Stimulated activated CD8-positive, alpha-beta memory T cell treated with anti-CD3 and anti-CD28 coated beads, Interleukin-12 subunit alpha, Interleukin-12 subunit beta, amount 100 ng/mL, for 24 hours (primary cell): ENCODE results near the gene TERT.
"Not testable (repeated sequence)": the region's sequence is repeated elsewhere in the genome, so short reads cannot be mapped to it uniquely, and the experiment has no call there.

ENCODE experiments used
- DNase-seq: peaks from one replicate; pipeline ENCODE4 v3.0.0-alpha.2; 2020; ENCODE audit errors: extremely low read depth

TERT gene

DNA sequence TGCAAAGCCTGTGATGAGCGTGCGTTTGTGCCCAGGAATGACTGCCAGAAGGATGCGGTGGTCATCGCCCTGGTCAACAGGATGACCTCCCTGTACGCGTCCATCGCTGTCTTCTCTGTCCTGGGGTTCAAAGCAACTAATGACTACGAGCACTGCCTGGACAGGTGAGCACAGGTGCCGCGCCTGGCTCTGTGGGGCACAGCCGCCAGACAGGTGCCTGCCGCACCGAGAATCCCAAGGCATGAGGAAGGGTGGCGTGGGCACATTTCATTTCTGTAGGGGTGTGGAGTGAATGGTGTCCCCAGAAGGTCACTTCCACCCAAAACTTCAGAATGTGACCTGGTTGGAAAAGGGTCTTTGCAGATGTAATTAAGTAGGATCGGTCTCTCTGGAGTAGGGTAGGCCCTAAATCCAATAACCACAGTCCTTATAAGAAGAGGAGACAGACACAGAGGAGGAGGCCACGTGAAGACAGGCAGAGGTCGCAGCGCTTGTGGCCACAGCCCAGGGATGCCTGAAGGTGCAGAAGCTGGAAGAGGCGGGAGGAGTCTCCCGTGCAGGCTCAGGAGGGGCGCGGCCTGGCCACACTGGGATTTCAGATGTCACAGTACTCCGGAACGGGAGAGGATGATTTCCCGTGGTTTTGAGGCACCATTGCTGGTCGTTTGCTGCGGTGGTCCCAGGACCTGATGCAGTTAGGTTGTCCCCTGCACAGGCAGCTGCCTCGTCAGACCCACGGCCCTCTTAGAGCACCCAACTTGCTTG lies 54.2 kb downstream of the TERT start:
- no peak for DNase-seq

DNA sequence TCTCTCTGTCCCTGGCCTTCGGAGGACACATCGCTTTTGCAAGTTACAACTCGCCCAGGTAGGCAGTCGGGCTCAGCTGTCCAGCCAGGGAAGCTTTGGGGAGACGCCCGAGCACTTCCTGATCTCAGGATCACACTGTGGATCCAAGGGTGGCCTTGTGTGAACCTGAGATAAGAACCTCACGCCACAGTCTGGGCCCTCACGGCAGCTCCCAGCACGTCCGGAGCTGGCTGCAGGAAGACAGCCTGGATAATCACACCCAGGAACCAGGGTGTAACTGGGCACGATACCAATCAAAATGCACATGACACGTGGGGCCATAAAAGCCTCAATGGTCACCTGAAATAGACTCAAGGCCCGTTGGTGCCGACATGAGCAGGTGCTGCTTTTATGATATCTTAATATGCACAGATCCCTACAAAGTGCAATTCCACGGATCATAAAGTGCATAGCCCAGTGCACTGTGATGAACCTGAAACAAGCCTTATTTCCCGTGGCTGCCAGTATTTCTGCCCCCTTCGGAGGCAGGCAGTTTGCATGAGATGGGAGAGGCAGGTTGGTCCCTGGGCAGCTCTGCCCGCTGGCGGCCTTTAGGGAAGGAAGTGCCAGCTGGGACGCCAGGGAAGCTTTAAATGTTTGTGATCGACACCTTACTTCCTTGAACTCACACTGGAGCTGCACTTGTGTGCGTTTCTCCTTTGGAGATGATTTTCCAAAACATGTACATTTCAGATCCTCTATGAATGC lies 55.2 kb downstream of the TERT start:
- no peak for DNase-seq

DNA sequence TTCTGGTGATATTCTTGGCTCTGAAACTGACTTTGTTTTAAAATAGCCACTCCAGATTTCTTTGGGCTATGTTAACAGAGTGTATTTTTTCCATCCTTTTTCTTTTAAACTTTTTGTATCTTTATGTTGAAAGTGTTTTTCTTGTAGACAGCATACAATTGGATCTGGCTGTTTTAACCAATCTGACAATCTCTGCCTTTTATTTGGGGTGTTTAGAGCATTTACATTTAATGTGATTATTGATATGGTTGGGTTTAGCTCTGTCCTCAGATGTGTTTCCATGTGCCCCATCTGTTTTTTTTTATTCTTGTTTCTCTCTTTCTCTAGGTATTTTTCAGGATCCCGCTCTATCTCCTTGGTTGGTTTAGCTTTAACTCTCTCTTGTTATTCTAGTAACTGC lies 59.0 kb downstream of the TERT start:
- DNase-seq = no peak

DNA sequence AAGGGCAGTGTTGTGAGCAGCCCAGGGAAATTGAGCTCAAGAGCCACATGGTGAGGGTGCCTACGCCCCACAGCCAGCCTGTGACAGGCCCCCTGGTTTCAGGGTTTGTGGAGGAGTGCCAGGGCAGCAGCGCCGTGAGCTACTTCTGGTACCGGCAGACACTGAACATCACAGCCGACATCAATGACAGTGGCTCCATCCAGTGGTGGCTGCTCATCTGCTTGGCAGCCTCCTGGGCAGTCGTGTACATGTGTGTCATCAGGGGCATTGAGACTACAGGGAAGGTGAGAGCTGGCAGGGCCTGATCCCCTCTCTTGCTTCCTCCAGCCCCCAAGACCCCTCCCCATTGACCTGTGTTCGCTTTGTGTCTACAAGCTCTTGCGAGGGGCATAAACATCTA lies 59.5 kb downstream of the TERT start:
- no peak for DNase-seq

DNA sequence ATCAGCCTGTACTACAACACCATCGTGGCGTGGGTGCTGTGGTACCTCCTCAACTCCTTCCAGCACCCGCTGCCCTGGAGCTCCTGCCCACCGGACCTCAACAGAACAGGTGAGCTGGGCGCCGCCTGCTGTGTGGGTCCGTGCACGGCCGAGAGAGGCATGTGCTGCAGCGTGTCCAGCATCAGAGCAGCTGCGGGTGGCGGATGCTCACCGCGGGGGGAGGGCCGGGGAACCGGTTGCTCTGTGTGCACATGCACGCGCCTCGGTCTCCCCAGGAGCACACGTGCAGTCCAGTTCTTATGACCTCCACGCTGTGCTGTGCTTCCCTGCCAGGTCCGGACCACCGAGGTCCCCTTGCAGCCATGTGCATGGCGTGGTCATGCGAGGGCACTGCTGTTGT lies 62.1 kb downstream of the TERT start:
- no peak for DNase-seq

DNA sequence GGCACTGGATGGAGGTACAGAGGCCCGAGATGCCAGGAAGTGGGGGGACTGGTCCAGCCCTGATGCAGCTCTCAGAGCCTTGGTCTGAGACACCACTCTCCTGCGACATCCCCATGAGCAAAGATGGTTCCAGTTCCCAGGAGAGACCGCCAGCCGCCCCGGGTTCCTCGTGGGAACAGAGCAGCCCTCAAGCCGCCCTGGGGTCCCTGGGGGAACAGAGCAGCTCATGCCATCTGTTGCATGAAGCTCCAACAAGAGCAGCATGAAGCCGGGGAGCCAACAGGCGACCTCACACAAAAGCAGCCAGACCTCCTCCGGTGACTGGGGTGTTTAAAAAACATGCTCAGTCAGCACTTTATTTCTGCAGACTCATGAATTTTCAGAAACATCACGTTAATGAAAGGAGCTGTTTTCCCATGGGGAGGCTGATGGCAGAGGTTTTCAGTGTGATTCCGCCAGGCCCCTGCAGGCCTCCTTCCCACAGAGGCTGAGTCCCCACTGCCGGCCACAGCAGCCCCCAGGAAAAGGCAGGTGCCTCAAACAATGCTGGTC lies 63.4 kb downstream of the TERT start:
- DNase-seq = no peak

DNA sequence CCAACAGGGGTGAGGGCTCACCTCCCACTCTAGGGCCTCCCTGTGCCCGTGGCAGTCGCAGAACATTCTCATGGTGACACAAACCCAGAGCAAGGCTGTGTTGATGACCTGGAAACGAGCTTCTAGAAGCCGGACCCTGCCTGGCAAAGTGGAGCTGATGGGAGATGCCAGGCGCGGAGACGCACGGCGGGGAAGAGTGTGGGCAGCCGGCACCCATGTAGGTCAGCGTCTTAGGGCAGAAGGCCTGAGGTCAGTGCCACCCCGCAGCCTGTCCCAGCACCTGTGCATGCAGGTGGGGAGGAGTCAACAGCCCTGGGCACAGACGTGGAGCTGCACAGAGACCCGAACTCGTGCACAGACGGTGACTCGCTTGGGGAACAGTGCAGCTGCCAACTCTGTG lies 64.3 kb downstream of the TERT start:
- no peak for DNase-seq

DNA sequence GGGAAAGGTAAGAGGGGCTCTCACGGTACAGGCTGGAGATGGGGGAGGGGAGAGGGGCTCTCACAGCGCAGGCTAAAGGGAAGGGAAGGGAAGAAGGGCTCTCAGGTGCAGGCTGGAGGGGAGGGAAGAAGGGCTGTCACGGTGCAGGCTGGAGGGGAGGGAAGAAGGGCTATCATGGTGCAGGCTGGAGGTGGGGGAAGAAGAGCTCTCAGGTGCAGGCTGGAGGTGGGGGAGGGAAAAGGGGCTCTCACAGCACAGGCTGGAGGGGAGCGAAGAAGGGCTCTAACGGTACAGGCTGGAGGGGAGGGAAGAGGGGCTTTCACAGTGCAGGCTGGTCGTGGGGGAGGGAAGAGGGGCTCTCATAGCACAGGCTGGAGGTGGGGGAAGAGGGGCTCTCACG lies 65.0 kb downstream of the TERT start:
- DNase-seq = no peak

DNA sequence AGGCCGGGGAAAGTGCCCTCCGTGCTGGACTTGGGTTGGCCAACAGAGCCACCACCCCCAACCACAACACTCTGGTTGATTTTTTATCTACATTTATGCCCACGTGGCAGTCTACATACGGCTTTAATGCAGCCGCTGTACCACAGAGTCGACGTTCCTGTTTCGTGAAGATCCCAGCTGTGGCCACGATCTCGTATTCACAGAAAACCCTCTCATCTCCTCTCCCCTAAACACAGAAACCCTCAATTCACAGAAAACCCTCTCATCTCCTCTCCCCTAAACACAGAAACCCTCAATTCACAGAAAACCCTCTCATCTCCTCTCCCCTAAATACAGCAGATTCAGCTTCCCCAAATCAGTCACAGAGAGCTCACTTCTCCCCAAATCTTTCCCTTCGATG lies 65.8 kb downstream of the TERT start:
- DNase-seq = not testable (repeated sequence)

DNA sequence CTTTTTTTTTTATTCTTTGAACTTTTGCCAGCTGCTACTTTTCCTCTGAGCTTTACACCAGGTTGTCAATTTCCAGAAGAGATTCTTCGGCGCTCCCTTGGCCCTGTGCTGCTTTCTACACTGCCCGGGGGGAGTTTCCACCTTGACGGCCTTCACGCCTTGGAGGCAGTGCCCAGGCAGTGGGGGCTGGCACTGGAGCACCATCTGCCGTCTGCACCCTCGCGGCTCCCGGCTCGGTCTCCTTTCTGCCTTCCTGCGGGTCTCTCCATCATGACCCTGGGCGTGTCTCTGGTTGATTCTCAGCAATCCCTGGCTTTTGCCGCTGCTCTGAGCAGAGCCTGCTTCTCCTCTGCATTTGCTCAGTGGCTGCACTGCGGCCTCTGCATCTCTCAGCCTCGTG lies 66.7 kb downstream of the TERT start:
- no peak for DNase-seq

DNA sequence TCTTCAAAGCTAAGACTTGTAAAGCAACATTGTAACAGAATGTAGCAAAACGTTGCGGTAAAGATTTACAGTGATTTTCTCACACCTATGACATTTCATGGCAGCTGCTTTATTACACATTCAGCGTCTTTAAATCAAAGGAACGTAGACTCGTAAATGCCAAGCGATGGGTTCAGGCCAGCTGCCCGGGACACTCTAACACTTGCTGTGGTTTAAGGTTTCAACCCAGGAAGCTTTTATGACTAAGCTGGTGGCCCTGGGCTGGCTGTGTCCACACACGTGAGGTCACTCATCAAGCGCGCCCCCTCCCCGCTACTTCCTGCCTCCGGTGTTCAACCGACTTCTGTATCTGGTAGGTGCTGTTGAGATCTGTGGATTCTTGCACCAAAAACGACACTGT lies 67.2 kb downstream of the TERT start:
- no peak for DNase-seq

DNA sequence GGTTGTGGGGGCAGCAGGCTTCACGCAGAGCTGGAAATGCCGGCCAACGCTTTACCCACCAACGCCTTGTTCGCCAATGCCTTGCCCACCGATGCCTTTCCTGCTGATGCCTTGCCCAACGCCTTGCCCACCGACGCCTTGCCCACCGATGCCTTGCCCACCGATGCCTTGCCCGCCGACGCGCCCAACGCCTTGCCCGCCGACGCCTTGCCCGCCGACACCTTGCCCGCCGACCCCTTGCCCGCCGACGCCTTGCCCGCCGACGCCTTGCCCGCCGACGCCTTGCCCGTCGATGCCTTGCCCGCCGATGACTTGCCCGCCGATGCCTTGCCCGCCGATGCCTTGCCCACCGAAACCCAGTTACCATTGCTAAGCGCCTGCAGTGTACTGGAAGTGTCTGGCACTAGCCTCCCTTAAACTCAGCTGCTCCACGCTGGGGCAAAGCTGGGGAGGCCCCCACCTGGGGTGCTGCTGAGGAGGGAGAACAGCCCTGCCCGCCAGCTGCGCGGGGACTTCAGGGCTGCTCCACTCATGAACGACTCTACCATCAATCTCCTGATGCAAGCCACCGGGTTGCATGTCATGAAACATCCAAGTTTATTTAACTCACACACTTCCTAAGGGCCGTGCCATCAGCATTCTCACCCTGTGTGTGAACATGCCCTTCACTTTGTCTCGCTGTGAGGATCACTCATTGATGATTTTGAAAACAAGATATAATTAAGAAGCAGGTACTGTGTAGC lies 67.9 kb downstream of the TERT start:
- DNase-seq = no peak

DNA sequence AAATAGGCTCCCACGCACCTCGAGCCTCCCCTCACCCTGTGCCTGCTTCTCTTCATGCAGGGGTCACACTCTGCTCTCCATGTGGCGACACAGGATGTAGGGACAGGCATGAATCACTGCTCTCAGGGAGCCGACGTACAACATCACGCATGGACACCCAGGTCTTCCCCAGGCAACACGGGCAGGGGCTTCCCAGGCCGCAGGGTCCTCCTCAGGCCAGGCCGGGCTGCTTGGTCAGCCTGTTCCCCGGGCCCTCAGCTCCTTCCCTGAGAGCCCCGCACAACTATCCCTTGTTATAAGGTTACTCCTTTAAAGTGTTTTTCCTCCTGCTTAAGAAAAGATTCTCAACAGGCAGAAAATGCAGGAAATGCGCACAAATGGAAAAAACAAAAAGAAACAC lies 68.6 kb downstream of the TERT start:
- no peak for DNase-seq

DNA sequence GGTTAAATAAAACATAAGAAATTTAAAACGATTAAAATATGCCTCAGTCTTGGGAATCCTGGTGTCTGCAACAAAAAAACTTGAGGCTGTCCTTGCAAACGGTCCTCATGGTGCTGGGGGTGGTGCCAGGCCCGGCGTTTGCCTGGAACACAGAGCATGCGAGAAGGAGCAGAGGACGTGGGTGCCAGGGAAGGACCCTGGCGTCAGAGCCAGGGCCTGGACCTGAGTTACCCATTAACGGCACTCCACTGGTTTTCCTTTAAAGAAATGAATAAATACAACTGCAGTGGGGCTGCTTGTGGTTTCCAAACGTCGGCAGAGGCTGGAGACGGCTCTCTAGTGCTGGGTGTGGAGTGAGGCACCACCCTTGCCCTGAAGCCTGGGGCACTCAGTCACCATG lies 69.8 kb downstream of the TERT start, which contains the start of gene SLC6A18:
Gene SLC6A18 (plus strand): TSS at position 301 of the 400 bp plus-strand sequence. CDS start 97 bp downstream, at position 398.
- no peak for DNase-seq

DNA sequence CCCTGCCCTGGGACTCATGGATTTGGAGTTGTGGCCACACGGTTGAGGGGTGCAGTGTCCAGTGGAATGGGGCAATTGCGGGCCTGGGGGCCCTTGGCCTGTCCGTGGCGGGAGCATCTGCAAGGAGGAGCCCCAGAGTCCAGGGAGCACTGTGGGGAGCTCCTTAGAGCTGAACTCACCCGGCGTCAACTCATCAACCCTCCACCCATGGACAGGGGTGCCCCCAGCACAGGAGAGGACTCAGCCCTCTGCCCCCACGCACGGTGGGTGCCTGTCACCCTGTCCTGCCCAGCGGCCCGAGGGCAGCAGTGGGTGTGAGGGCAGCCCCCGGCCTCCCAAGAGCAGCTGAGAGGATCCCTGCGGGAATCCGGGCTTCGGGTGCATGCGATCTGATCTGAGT lies 70.2 kb downstream of the TERT start:
- DNase-seq = no peak

DNA sequence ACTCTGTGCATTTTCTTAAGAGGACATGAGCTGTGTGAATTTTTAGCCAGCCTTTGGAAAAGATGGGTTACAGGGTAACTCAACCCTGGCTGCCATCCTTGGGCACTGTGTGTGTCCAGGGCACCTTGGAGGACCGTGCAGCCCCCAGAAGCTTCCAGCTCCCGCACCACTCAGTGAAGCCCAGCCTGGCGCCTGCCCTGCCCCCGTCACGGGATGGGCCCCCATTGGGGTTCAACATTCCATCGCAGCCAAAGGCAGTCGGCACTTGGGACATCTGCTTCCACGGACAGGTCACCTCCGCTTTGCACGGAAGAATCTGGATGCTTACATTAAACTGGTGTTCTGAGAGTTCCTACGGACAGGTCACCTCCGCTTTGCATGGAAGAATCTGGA lies 71.6 kb downstream of the TERT start:
- no peak for DNase-seq

DNA sequence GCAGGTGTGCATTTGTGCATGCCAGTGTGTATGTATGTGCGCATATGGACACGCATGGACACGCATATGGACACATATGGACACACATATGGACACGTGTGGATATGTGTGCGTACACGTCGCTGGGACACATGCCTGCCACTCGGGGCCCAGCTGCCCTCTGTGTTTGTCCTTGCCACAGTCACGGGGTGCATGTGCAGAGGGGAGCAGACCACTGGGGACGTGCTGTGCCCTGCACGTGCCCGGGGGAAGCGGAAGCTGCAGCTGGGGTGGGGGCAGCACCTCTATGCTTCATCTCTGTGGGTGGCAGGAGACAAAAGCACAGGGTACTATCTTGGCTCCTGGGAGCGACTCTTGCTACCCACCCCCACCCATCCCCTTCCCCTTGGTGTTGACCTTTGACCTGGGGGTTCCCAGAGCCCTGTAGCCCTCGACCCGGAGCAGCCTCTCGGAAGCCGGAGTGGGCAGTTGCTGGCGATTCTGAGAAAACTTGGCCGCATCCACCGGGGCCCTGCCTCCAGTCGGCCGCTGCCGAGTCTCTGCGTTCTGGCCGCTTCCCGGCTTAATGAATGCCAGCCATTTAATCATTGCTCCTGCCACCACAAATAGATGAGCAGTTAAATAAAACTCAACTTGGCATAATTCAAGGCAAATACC lies 72.1 kb downstream of the TERT start:
- DNase-seq = no peak

DNA sequence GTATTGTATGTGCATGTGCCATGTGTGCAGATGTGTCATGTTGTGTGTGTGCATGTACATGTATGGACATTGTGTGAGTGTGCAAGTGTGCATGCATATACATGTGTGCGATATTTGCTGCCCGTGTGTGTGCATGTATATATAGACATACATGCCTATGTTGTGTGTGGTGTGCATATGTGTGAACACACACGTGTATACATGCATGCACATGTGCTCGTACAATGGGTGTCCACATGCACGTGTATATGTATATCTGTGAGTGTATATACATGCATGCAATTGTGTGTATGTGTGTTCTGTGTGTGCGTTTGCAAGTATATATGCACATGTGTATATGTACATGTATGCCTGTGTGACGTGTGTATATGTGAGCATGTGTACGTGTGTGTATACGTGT lies 72.7 kb downstream of the TERT start:
- no peak for DNase-seq

DNA sequence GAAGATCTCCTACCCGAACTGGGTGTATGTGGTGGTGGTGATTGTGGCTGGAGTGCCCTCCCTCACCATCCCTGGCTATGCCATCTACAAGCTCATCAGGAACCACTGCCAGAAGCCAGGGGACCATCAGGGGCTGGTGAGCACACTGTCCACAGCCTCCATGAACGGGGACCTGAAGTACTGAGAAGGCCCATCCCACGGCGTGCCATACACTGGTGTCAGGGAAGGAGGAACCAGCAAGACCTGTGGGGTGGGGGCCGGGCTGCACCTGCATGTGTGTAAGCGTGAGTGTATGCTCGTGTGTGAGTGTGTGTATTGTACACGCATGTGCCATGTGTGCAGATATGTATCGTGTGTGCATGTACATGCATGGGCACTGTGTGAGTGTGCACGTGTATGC lies 73.1 kb downstream of the TERT start:
- no peak for DNase-seq

DNA sequence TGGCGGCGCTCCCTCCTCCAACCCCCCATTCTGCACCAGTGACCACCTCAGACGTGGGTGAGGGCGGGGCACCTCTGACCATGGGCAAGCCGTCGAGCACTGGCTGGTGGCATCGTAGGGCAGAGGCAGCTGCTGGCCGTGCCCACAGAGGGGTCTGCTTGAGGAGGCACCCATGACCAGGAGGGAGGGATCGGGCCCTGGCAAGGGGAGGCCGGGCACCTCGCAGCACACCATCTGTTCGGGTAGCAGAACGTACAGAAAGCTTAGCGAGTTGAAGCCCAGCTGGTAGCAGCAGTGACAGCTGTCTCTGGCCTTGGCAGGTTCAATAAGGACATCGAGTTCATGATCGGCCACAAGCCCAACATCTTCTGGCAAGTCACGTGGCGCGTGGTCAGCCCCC lies 74.0 kb downstream of the TERT start:
- DNase-seq = no peak

DNA sequence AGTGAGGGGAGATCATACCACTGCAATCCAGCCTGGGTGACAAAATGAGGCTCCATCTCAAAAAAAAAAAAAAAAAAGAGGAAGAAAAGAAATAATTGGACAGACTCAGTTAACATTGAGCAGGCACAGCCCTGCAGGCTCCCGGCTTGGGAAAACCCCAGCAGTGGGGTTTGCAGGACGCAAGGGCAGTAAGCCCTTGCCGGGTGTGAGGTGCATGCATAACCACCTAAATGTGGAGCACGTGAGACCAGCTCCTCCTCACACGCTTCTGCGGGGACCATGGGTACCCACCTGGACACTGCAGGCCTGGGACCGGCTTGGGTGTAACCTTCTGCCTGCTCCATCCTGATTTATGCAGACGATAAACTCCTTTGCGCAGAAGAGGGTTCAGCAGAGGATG lies 74.5 kb downstream of the TERT start:
- no peak for DNase-seq

DNA sequence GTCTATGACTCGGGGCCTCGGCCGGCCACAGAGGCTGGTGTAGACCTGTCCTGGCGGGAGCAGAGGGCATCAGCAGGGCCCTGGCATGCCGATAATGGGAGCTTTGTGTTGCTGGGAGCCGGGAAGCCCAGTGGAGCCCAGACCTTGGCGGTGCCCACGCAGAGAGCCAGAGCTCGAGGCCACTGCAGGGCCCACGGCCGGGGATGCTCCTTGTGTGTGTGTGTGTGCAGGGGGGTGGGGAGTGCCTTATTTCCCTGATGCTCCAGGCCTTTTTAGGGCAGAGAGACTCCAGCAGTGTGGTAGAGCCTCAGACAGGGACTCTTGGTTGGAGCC lies 75.1 kb downstream of the TERT start:
- DNase-seq = no peak
